Measurements from ENCODE around the gene PKIG.
A peak's percentile ranks its signal among the peaks of the same experiment; 100 is the strongest.

The PKIG gene

GRCh38 chr20:44576297-44576696 lies 6.1 kb upstream of the PKIG start:
- H3K27ac ChIP-seq (ENCODE audit: insufficient read depth in 1 of 2, low read depth in 1 of 2, low read length in 2 of 2, poor library complexity in 1 of 2, severe bottlenecking in 2 of 2), result no peak overlapping the region
- DNase-seq, result peak; percentile 68 to 86 (median 82)
- 13% methylated on average over 3 of the region's 3 CpGs for WGBS (ENCODE audit: insufficient coverage)
- peaks cover 9 to 56% (median 40%) of the 10 kb centered on the region in 4 experiments for H3K4me1 ChIP-seq (ENCODE audit: control extremely low read depth in 1 of 4, control insufficient read depth in 4 of 4, insufficient read depth in 4 of 4, low read length in 3 of 4)
- H3K36me3 ChIP-seq (ENCODE audit: control insufficient read depth in 4 of 4, insufficient read depth in 4 of 4, low read length in 3 of 4), result no peaks in the 10 kb centered on the region
- ChIA-PET POLR2A (interaction anchor here (0.7 to 1.4 kb wide), 4 partner anchors 10 to 34 kb away, joined by 4 to 7 read pairs (median 5); no protein-coding TSS in a partner anchor), CTCF (interaction anchor here (0.7 to 5.7 kb wide), 19 partner anchors 9 to 107 kb away, joined by 3 to 43 read pairs (median 6); partner anchors contain the start of gene SERINC3)
- no peaks in the 10 kb centered on the region for H3K27me3 ChIP-seq (replicated peaks in 2 of 5; ENCODE audit: control insufficient read depth in 4 of 5, insufficient read depth in 5 of 5, low read length in 4 of 5)
- H3K9me3 ChIP-seq (ENCODE audit: control extremely low read depth in 1 of 5, control insufficient read depth in 4 of 5, insufficient read depth in 2 of 5, low read depth in 1 of 5, low read length in 4 of 5), result no peaks in the 10 kb centered on the region
- H3K4me3 ChIP-seq (ENCODE audit: control insufficient read depth in 1 of 7, extremely low read depth in 1 of 7, insufficient read depth in 4 of 7, low read depth in 2 of 7, low read length in 6 of 7), result peak overlapping the region in 1 of 7 experiments; percentile 38

GRCh38 chr20:44579313-44580081 lies 2.9 kb upstream of the PKIG start:
- no peak overlapping the region for H3K27ac ChIP-seq (ENCODE audit: insufficient read depth in 1 of 2, low read depth in 1 of 2, low read length in 2 of 2, poor library complexity in 1 of 2, severe bottlenecking in 2 of 2)
- no peaks in the 10 kb centered on the region for H3K27me3 ChIP-seq (replicated peaks in 2 of 5; ENCODE audit: control insufficient read depth in 4 of 5, insufficient read depth in 5 of 5, low read length in 4 of 5)
- H3K36me3 ChIP-seq (ENCODE audit: control insufficient read depth in 4 of 4, insufficient read depth in 4 of 4, low read length in 3 of 4), result no peaks in the 10 kb centered on the region
- H3K4me1 ChIP-seq (ENCODE audit: control extremely low read depth in 1 of 4, control insufficient read depth in 4 of 4, insufficient read depth in 4 of 4, low read length in 3 of 4), result peaks cover 10 to 45% (median 31%) of the 10 kb centered on the region in 4 experiments
- H3K9me3 ChIP-seq (ENCODE audit: control extremely low read depth in 1 of 5, control insufficient read depth in 4 of 5, insufficient read depth in 2 of 5, low read depth in 1 of 5, low read length in 4 of 5), result no peaks in the 10 kb centered on the region
- ChIA-PET CTCF (interaction anchor here (0.6 to 1.5 kb wide), 6 partner anchors 12 to 85 kb away, joined by 3 to 5 read pairs (median 3); no protein-coding TSS in a partner anchor), POLR2A (no interaction called here)
- DNase-seq, result no peak
- no peak overlapping the region for H3K4me3 ChIP-seq (ENCODE audit: control insufficient read depth in 1 of 7, extremely low read depth in 1 of 7, insufficient read depth in 4 of 7, low read depth in 2 of 7, low read length in 6 of 7)
- 92% methylated on average over 5 of the region's 8 CpGs for WGBS (ENCODE audit: insufficient coverage)

- 87% methylated on average over 3 of the region's 9 CpGs for WGBS (ENCODE audit: insufficient coverage)
- peaks cover 10 to 43% (median 30%) of the 10 kb centered on the region in 4 experiments for H3K4me1 ChIP-seq (ENCODE audit: control extremely low read depth in 1 of 4, control insufficient read depth in 4 of 4, insufficient read depth in 4 of 4, low read length in 3 of 4)
- H3K36me3 ChIP-seq (ENCODE audit: control insufficient read depth in 4 of 4, insufficient read depth in 4 of 4, low read length in 3 of 4), result no peaks in the 10 kb centered on the region
- no peaks in the 10 kb centered on the region for H3K9me3 ChIP-seq (ENCODE audit: control extremely low read depth in 1 of 5, control insufficient read depth in 4 of 5, insufficient read depth in 2 of 5, low read depth in 1 of 5, low read length in 4 of 5)
- DNase-seq, result no peak
- H3K27ac ChIP-seq (ENCODE audit: insufficient read depth in 1 of 2, low read depth in 1 of 2, low read length in 2 of 2, poor library complexity in 1 of 2, severe bottlenecking in 2 of 2), result no peak overlapping the region
- CTCF ChIA-PET, result interaction anchor here (0.7 to 1.5 kb wide), 3 partner anchors 11 to 28 kb away, joined by 3 to 5 read pairs (median 3); no protein-coding TSS in a partner anchor
- no peaks in the 10 kb centered on the region for H3K27me3 ChIP-seq (replicated peaks in 2 of 5; ENCODE audit: control insufficient read depth in 4 of 5, insufficient read depth in 5 of 5, low read length in 4 of 5)
- no peak overlapping the region for H3K4me3 ChIP-seq (ENCODE audit: control insufficient read depth in 1 of 7, extremely low read depth in 1 of 7, insufficient read depth in 4 of 7, low read depth in 2 of 7, low read length in 6 of 7)
- POLR2A ChIA-PET, result no interaction called here
Measured at GRCh38 chr20:44580581-44581268, 1.7 kb upstream of the PKIG start.

GRCh38 chr20:44581515-44581914 lies 864 bp upstream of the PKIG start:
- Histone ChIP-seq H3K9me3 (ENCODE audit: control extremely low read depth in 1 of 5, control insufficient read depth in 4 of 5, insufficient read depth in 2 of 5, low read depth in 1 of 5, low read length in 4 of 5) (no peaks in the 10 kb centered on the region), H3K4me3 (ENCODE audit: control insufficient read depth in 1 of 7, extremely low read depth in 1 of 7, insufficient read depth in 4 of 7, low read depth in 2 of 7, low read length in 6 of 7) (no peak overlapping the region), H3K27ac (ENCODE audit: insufficient read depth in 1 of 2, low read depth in 1 of 2, low read length in 2 of 2, poor library complexity in 1 of 2, severe bottlenecking in 2 of 2) (no peak overlapping the region), H3K4me1 (ENCODE audit: control extremely low read depth in 1 of 4, control insufficient read depth in 4 of 4, insufficient read depth in 4 of 4, low read length in 3 of 4) (peaks cover 14 to 44% (median 31%) of the 10 kb centered on the region in 4 experiments), H3K36me3 (ENCODE audit: control insufficient read depth in 4 of 4, insufficient read depth in 4 of 4, low read length in 3 of 4) (no peaks in the 10 kb centered on the region), H3K27me3 (replicated peaks in 2 of 5; ENCODE audit: control insufficient read depth in 4 of 5, insufficient read depth in 5 of 5, low read length in 4 of 5) (no peaks in the 10 kb centered on the region)
- DNase-seq, result no peak
- POLR2A ChIA-PET, result no interaction called here
- WGBS (ENCODE audit: insufficient coverage), result 100% methylated on average over 1 of the region's 1 CpG
- CTCF ChIA-PET, result interaction anchor here (1.4 kb wide), 1 partner anchor 28 kb away, joined by 5 read pairs; no protein-coding TSS in a partner anchor

GRCh38 chr20:44583157-44583556 lies 778 bp downstream of the PKIG start:
- DNase-seq, result no peak

GRCh38 chr20:44584162-44584561 lies 1.8 kb downstream of the PKIG start:
- WGBS (ENCODE audit: insufficient coverage), result 100% methylated on average over 1 of the region's 4 CpGs
- H3K27ac ChIP-seq (ENCODE audit: insufficient read depth in 1 of 2, low read depth in 1 of 2, low read length in 2 of 2, poor library complexity in 1 of 2, severe bottlenecking in 2 of 2), result no peak overlapping the region

More at GRCh38 chr20:44583157-44583556, 778 bp downstream of the PKIG start:
- 100% methylated on average over 1 of the region's 1 CpG for WGBS (ENCODE audit: insufficient coverage)
- ChIA-PET POLR2A (no interaction called here), CTCF (interaction anchor here (1.1 to 1.8 kb wide), 6 partner anchors 11 to 27 kb away, joined by 3 to 7 read pairs (median 5); no protein-coding TSS in a partner anchor)
- Histone ChIP-seq H3K36me3 (ENCODE audit: control insufficient read depth in 4 of 4, insufficient read depth in 4 of 4, low read length in 3 of 4) (no peaks in the 10 kb centered on the region), H3K4me1 (ENCODE audit: control extremely low read depth in 1 of 4, control insufficient read depth in 4 of 4, insufficient read depth in 4 of 4, low read length in 3 of 4) (peaks cover 15 to 36% (median 28%) of the 10 kb centered on the region in 4 experiments), H3K4me3 (ENCODE audit: control insufficient read depth in 1 of 7, extremely low read depth in 1 of 7, insufficient read depth in 4 of 7, low read depth in 2 of 7, low read length in 6 of 7) (no peak overlapping the region), H3K27ac (ENCODE audit: insufficient read depth in 1 of 2, low read depth in 1 of 2, low read length in 2 of 2, poor library complexity in 1 of 2, severe bottlenecking in 2 of 2) (peak overlapping the region in 1 of 2 experiments; percentile 16), H3K9me3 (ENCODE audit: control extremely low read depth in 1 of 5, control insufficient read depth in 4 of 5, insufficient read depth in 2 of 5, low read depth in 1 of 5, low read length in 4 of 5) (no peaks in the 10 kb centered on the region), H3K27me3 (replicated peaks in 2 of 5; ENCODE audit: control insufficient read depth in 4 of 5, insufficient read depth in 5 of 5, low read length in 4 of 5) (no peaks in the 10 kb centered on the region)

More at GRCh38 chr20:44584162-44584561, 1.8 kb downstream of the PKIG start:
- POLR2A ChIA-PET, result no interaction called here
- CTCF ChIA-PET, result interaction anchor here (1.1 kb wide), 1 partner anchor 20 kb away, joined by 3 read pairs; no protein-coding TSS in a partner anchor
- no peaks in the 10 kb centered on the region for H3K36me3 ChIP-seq (ENCODE audit: control insufficient read depth in 4 of 4, insufficient read depth in 4 of 4, low read length in 3 of 4)
- peak in 1 of 3 donors; percentile 22 for DNase-seq
- no peaks in the 10 kb centered on the region for H3K9me3 ChIP-seq (ENCODE audit: control extremely low read depth in 1 of 5, control insufficient read depth in 4 of 5, insufficient read depth in 2 of 5, low read depth in 1 of 5, low read length in 4 of 5)
- H3K27me3 ChIP-seq (replicated peaks in 2 of 5; ENCODE audit: control insufficient read depth in 4 of 5, insufficient read depth in 5 of 5, low read length in 4 of 5), result no peaks in the 10 kb centered on the region
- no peak overlapping the region for H3K4me3 ChIP-seq (ENCODE audit: control insufficient read depth in 1 of 7, extremely low read depth in 1 of 7, insufficient read depth in 4 of 7, low read depth in 2 of 7, low read length in 6 of 7)
- H3K4me1 ChIP-seq (ENCODE audit: control extremely low read depth in 1 of 4, control insufficient read depth in 4 of 4, insufficient read depth in 4 of 4, low read length in 3 of 4), result peaks cover 15 to 35% (median 28%) of the 10 kb centered on the region in 4 experiments
